Stimulated activated CD8-positive, alpha-beta memory T cell treated with anti-CD3 and anti-CD28 coated beads, Interleukin-2, amount 100 ng/mL, for 48 hours (primary cell): ENCODE data around the gene PRR19.
"Not testable (repeated sequence)": the region's sequence is repeated elsewhere in the genome, so short reads cannot be mapped to it uniquely, and the experiment has no call there.

Experiments
- DNase-seq, 2 donors: peaks; one replicate each; pipeline ENCODE4 v3.0.0-alpha.2; 2020; ENCODE audit warnings: low read depth in 2 of 2

PRR19 gene

DNA sequence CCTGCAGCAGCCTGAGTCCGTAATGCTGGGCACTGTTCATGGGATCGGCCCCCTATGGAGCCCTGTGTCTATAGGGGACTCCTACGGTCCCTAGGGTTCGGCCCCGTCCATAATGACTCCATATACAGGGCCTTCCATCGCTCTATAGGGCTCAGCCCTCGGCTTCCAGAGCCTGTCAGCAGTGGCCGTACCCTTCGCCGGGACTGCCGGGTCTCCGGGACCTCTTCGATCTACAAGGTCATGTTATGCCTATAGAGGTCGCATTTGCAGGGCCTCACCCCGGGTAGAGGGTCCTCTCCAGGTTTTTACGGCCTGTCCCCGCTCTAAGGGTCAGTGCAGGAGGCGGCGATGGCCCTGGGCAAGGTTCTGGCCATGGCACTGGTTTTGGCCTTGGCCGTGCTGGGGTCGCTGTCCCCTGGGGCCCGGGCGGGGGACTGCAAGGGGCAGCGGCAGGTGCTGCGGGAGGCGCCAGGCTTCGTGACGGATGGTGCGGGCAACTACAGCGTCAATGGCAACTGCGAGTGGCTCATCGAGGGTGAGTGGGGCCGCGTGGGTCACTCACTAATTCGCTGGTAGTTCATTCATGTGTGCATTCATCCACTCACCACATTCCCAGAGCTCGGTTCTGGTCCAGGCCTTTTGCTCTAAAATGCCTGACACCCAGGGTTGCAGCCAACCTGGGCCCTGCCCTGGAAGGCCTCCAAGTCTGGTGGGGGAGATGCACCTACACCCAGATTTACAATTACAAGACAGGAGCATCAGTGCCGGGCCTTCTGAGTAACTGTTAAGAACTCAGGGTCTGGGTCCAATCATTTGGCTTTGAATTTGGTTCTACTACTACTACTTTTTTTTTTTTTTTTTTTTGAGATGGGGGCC is 24.2 kb downstream of the PRR19 start:
- DNase-seq: no peak

DNA sequence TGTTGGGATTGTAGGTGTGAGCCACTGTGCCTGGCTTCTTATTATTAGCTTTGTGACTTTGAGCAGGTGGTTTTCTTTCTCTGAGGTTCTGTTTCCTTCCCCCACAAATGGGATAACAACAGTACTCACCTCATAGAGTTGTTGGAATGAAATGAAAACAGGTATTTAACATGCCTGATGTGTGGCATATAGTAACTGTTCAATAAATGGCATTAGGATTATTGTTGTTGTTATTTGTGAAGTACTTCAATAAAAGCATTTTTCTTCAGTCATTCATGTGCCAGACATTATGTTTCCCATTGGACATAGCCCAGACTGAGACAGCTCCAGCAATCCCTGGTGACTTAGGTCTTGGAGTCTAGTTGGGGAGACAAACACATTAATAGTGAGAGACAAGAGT is 25.0 kb downstream of the PRR19 start:
- no peak for DNase-seq

DNA sequence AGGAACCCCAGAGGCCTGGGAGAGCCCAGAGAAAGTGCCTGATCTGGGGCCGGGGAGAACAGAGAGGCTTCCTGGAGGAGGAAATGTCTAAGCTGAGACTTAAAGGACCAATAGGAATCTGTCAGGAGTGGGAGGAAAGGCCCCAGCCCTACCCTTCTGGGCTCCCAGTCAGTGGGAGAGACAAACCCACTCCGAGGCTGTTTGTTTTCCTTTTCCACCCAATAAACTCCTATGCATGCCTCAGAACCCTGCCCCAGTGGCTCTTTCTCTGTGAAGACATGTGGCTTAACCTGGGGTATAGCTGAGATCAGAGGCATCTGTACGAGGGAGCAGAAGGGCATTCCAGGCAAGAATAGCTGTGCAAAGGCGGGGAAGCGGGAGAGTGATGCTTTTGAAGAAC is 25.4 kb downstream of the PRR19 start:
- no peak for DNase-seq

DNA sequence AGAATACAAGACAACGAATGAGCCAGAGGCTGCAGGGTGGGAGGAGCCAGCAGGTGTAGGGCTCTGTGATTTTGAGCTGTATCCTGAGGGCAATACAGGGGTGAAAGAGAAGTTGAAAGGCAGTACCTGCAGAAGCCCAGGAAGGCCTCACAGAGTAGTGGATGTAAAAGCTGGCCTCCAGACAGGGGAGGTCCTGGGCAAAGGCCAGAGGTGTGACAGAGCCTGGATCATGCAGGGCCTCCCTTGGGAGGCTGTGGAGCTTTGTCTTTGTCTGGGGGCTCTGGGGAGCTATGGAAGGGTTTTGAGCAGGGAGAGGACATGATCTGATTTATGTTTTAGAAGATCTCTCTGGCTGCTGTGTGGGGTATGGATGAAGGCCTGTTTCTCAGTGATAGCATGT is 26.2 kb downstream of the PRR19 start:
- no peak for DNase-seq

DNA sequence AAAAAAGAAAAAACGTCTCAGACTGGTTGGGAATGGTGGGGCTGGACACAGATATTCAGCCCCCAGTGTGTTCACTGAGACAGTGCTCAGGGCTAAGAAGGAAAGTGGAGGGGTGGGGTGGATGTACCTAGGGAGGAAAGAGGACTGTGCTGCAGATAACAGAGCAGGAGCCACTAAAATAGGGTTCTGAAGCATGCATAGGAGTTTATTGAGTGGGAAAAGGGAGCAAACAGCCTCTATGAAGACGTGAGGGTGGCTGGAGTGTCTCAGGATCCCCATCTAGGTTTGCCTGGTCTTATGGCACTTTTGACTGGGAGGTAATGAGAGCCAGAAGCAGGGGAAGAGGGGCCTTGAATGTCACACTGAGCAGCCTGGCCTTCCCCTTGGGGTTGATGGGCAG is 26.9 kb downstream of the PRR19 start:
- DNase-seq: no peak

DNA sequence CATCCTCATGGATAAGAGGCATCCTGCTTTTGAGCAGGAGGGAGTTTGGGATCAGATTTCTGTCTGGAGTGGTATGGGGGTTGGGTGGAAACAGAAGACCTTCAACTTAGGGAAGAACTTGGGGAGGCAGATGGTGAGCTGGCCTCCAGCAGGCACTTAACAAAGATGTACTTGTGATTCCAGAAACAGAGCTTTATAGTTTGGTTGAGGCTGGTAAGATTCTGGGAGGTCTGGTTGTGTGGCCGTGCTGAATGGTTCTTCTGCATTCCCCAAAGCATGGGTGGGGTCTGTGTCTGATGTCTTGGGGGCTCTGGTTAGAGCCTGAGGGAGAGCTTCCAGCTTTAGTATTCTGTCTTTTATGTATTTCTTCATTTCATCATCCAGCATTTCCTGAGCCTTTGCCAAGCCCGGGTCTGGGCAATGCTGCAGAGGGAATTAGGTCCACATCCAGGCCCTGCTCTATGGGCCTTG is 28.3 kb downstream of the PRR19 start:
- DNase-seq: no peak

DNA sequence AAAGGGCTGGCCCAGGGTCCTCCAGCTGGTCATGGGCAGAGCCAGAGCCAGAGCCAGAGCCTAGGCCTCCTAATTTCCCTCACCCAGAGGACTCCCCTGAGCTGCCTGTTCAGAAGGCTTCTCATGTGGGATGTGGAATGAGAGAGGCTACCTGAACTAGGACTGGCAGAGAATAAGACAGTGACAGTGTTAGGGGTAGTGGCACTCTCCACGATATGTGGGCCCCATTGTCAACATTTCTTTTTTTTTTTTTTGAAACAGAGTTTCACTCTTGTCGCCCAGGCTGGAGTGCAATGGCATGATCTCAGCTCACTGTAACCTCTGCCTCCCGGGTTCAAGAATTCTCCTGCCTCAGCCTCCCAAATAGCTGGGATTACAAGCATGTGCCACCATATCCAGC is 29.4 kb downstream of the PRR19 start:
- DNase-seq: not testable (repeated sequence)

DNA sequence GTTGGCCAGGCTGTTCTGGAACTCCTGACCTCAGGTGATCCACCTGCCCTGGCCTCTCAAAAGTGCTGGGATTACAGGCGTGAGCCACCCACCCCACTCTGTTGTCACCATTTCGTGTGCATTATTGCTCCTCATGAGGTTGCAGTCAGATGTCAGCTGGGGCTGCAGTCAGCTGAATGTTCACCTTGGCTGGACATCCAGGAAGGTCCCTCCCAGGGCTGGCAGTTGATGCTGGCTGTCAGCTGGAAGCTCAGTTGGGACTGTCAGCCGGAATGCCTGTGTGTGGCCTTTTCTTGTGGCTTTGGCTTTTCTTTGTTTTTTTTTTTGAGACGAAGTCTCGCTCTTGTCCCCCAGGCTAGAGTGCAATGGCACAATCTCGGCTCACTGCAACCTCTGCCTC is 30.1 kb downstream of the PRR19 start:
- DNase-seq: no peak

DNA sequence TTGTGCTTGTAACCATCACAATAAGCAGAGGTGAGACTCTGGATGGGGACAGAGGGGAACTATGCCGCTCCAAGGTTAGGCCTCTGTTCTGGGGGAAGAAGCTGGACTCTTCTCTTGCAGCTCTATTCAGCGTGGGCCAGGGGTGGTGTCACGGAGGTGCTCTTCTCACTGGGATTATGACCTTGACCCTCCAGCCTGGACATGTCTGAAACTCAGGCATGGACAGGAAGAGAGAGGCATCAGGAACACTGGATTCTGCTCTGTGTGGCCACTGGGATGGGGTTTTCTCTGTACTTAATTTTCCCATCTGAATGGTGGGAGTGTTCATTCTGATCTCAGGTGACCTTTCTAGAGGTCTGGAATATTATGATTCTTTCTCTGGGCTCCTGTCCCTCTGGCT is 31.1 kb downstream of the PRR19 start:
- no peak for DNase-seq

DNA sequence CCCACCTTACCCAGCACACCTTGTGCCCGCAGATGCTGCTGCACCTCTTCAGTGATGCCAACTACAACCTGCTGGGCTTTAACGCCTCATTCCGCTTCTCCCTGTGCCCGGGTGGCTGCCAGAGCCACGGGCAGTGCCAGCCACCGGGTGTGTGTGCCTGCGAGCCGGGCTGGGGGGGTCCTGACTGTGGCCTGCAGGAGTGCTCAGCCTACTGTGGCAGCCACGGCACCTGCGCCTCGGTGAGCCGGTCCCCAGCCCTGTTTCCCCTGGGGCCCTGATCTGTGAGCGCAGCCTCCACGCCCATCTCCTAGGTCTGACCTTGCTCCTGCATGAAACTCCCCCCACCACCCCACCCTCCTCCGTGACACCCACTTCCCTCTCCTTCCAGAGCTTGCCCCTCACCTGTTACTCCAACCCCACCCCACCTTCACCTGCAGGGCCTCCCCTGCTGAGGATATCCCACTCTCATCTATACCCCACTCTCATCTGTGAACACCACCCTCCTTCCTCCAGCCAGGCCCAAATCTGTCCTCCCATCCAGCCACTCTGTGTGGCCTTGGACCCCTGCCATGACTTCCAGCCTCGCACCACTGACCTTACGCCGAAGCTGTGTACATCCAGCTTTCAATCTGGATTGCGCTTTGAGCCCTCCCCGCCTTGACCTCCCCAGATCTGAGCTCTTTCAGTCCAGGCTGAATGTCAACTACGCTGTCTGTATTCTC is 32.2 kb downstream of the PRR19 start:
- no peak for DNase-seq

DNA sequence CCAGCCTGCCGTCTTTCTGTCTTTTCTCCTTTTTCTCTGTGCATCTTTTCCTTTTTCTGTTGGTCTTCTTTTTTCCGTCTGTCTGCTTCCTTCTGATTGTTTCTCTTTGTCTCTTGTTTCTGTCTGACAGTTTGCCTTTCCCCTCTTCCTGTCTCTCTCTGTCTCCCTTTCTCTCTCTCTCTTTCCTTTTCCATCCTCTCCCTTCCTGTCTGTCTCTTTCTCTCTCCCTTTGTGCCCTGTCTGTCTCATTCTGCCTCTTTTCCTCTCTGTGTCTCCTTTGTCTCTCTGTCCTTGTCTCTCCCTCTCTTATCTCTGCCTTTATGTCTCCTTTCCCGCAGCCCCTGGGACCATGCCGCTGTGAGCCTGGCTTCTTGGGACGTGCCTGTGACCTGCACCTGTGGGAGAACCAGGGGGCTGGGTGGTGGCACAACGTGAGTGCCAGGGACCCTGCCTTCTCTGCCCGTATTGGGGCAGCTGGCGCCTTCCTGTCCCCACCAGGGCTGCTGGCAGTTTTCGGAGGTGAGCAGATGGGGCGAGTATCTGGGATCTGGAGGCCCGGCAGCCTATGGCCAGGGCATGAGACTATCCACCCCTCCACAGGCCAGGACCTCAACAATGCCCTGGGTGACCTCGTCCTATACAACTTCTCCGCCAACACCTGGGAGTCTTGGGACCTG is 32.9 kb downstream of the PRR19 start:
- DNase-seq: no peak

DNA sequence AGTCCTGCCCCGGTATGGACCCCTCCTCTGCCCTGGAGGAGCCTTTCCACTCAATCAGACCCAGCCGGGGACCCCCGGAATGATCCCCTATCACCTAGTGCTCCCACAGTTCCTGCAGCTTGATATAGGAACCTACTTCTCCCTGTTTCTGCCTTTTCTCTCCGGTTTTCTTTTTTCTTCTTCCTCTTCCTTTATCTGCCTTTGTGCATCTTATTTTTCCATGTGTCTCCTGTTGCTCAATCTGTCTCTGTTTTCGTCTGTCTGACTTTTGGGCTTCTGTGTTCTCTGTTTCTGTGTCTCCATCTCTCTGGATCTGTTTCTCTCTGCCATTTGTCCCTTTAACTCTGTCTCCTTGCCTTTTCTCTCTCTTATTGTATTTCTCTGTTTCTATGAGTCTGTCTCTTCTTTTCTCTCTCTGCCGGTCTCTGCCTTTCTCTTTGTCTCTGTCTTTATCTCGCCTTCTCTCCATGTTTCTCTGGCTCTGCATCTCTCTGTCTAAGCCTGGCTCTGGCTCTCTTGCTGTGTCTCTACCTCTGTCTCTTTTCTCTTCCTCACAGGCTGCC is 33.5 kb downstream of the PRR19 start:
- no peak for DNase-seq

DNA sequence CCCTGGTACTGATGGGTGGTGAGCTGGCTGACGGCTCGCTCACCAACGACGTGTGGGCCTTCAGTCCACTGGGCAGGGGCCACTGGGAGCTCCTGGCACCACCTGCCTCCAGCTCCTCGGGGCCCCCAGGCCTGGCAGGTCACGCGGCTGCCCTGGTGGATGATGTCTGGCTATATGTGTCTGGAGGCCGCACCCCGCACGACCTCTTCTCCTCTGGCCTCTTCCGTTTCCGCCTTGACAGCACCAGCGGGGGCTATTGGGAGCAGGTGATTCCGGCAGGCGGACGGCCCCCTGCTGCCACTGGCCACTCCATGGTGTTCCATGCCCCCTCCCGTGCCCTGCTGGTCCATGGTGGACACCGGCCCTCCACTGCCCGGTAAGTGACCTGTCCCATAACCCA is 34.0 kb downstream of the PRR19 start:
- no peak for DNase-seq

DNA sequence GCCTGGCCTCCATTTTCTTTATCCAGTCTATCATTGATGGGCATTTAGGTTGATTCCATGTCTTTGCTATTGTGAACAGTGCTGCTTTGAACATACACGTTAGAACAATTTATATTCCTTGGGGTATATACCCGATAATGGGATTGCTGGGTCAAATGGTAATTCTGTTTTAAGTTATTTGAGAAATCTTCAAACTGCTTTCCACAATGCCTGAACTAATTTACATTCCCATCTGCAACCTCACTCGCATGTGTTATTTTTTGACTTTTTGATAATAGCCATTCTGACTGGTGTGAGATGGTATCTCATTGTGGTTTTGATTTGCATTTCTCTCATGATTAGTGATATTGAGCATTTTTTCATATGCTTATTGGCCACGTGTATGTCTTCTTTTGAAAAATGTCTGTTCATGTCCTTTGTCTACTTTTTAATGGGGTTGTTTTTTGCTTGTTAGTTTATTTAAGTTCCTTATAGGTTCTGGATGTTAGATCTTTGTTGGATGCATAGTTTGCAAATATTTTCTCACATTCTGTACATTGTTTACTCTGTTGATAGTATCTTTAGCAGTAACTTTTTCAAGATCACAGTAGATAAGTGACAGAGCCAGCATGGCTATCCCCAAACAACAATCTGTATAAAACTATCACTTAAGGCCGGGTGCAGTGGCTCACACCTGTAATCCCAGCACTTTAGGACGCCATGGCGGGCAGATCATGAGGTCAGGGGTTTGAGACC is 37.4 kb downstream of the PRR19 start:
- not testable (repeated sequence) for DNase-seq

DNA sequence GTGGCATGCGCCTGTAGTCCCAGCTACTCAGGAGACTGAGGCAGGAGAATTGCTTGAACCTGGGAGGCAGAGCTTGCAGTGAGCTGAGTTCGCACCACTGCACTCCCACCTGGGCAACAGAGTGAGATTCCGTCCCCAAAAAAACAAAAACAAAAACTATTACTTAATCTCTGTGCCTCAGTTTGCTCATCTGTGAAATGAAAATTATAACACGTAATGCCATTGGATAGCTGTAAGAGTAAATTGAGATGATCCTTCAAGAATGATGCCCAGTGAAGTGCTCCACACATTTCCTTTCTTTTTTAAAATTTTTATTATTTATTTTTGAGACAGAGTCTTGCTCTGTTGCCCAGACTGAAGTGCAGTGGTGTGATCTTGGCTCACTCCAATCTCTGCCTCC is 38.0 kb downstream of the PRR19 start:
- not testable (repeated sequence) for DNase-seq

DNA sequence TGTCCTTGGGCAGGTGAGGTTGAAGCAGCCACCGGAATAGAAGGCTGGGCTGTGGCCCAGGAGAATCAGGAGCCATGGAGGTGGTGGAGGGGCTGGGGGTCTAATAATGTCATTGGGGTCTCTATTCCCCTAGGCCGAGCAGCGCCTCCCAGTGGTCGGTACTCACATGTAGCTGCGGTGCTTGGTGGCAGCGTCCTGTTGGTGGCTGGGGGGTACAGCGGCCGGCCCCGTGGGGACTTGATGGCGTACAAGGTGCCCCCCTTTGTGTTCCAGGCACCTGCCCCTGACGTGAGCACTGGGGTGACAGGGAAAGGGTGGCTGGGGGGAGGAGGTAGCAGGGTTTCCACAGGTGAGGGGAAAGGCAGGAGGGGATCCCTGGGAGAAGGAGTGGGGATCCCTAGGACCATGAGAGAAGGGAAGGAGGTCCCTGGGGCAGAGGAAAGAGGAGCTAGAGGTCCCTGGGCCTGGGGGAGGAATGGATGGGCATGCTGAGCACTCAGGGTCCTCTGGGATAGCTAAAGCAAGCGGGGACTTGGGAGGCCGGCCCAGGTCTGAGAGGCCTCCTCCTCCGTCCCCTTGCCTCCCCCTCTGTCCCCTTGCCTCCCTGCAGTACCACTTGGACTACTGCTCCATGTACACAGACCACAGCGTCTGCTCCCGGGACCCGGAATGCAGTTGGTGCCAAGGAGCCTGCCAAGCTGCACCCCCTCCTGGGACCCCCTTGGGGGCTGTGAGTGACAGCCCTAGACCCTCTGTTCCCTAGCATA is 41.6 kb downstream of the PRR19 start:
- no peak for DNase-seq

DNA sequence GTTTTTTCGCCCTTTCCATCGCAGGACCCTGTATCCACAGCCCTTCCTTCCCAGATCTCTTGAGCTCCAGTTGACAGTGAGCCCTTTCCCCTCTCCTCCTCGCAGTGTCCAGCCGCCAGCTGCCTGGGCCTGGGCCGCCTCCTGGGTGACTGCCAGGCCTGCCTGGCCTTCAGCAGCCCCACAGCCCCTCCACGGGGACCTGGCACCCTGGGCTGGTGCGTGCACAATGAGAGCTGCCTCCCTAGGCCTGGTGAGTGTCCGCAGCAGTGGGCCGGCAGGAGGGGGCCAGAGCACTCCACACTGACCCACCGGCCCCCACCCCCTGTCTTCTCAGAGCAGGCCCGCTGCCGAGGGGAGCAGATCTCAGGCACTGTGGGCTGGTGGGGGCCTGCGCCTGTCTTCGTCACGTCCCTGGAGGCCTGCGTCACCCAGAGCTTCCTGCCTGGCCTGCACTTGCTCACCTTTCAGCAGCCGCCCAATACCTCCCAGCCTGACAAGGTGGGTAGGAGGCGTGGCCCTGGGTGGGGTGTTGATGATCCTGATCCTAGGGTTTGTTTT is 42.5 kb downstream of the PRR19 start:
- no peak for DNase-seq

DNA sequence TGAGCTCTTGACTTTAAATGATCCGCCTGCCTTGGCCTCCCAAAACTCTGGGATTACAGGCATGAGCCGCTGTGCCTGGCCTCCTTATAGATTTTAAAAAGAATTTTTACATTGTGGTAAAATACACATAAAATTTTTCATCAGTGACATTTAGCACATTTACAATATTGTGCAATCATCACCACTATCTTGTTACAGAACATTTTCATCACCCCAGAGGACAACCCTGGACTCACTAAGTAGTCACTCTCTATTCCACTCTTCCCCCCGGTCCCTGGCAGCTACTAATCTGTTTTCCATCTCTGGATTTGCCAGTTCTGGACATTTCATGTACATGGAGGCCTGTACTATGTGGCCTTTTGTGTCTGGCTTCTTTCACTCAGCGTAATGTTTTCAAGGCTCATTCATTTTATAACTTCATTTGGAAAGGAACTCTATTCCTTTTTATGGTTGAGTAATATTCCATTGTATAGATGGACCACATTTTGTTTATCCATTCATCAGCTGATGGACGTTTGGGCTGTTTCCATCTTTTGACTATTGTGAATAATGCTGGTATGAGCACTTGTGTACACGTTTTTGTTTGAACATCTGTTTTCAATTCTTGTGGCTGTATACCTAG is 43.4 kb downstream of the PRR19 start:
- no peak for DNase-seq

DNA sequence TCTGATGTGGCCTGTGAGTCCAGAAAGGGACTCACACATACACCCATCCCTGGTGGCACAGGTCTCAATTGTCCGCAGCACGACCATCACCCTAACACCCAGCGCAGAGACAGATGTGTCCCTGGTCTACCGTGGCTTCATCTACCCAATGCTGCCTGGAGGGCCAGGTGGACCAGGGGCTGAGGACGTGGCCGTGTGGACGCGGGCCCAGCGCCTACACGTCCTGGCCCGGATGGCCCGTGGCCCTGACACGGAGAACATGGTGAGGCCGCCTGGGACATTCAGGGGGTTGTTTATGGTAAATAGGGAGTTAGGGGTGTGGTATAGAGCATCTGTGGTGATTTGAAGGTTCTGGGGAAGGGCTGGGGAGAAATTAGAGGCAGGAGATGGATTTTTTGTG is 46.3 kb downstream of the PRR19 start:
- no peak for DNase-seq
